Activated B cell treated with CpG ODN at 0.5 μM for 24 hours (primary cell): ENCODE data around the gene KCNIP1. TPM values are rescaled to one million over a fixed set of nuclear protein-coding genes. Genes with fewer than 3 reads are reported as not detected.

ENCODE experiments used
- ATAC-seq: fragments of 200-7000 bp; cut with Tn5 transposase; one replicate; pipeline ENCODE4 v1.10.0; 2021; ENCODE audit warnings: low read depth, mild to moderate bottlenecking, moderate library complexity
- CTCF ChIA-PET: fragments of 350-600 bp; sonication (Branson Sonifier 250); formaldehyde crosslinking; loops from one replicate; lab custom pipeline; 2021; ENCODE audit warnings: antibody characterized with exemption; lab: Charles Lee
- POLR2A ChIA-PET: fragments of 350-600 bp; sonication (Branson Sonifier 250); formaldehyde crosslinking; loops from one replicate; lab custom pipeline; 2021; ENCODE audit warnings: antibody characterized with exemption; lab: Charles Lee
- DNase-seq: peaks from one replicate; pipeline ENCODE4 v3.0.0; 2022
- H3K27ac Mint-ChIP-seq: one replicate; pipeline ENCODE4 v1.8.0; 2020; ENCODE audit warnings: mixed read lengths
- H3K27me3 Mint-ChIP-seq: one replicate; pipeline ENCODE4 v1.8.0; 2021; ENCODE audit warnings: mixed read lengths
- H3K36me3 Mint-ChIP-seq: one replicate; pipeline ENCODE4 v1.8.0; 2021; ENCODE audit warnings: low read depth, mixed read lengths
- H3K4me1 Mint-ChIP-seq: one replicate; pipeline ENCODE4 v1.8.0; 2021; ENCODE audit warnings: mixed read lengths
- H3K4me3 Mint-ChIP-seq: one replicate; pipeline ENCODE4 v1.8.0; 2020; ENCODE audit warnings: mild to moderate bottlenecking, mixed read lengths
- H3K9me3 Mint-ChIP-seq: one replicate; pipeline ENCODE4 v1.8.0; 2020; ENCODE audit warnings: mixed read lengths
- intact Hi-C: fragments of 100-400 bp; cut with micrococcal nuclease; formaldehyde crosslinking; loops from one replicate; pipeline ENCODE4 v1.15.1; 2024
- total RNA-seq: library from RNA; stranded (reverse); gene quantifications from 2 replicates; pipeline ENCODE4 v1.2.3, GENCODE V29; 2022
- TF ChIP-seq, protein P1 (sequence below): fragments of 200-600 bp; IDR thresholded peaks from one replicate; pipeline ENCODE4 v1.8.0; 2022; ENCODE audit warnings: antibody characterized with exemption, mild to moderate bottlenecking

The KCNIP1 gene
- total RNA-seq = not detected in 2 replicates

DNA sequence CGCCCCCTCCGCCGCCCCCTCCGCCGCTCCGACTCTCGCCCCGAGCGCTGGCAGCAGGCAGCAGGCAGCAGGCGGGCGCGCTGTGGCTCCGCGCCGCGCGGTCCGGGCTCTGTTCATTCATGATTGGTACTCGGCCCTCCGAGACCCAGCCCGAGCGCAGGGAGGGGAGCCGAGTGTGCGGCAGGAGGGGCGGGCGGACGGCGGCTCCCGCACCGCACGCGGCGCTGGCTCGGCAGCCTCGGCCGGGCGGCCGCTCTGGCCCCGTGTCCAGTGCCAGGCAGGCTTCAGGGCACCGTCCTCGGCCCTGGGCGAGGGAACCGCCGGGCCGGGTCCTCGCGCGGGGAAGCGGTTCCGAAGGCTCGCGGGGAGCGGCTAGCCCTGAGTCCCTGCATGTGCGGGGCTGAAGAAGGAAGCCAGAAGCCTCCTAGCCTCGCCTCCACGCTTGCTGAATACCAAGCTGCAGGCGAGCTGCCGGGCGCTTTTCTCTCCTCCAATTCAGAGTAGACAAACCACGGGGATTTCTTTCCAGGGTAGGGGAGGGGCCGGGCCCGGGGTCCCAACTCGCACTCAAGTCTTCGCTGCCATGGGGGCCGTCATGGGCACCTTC lies at the start of gene KCNIP1:
Gene KCNIP1 (plus strand): TSS at position 31 of the 607 bp plus-strand sequence.
- intact Hi-C loops = no loop called here
- Mint-ChIP-seq H3K36me3 (no peaks in the 10 kb centered on the region), H3K9me3 (peaks cover 8% of the 10 kb centered on the region), H3K4me3 (no peak within 1 kb of the TSS), H3K27me3 (peaks cover 49% of the 10 kb centered on the region), H3K4me1 (no peaks in the 10 kb centered on the region), H3K27ac (no peak within 1 kb of the TSS)
- ChIA-PET CTCF (no interaction called here), POLR2A (no interaction called here)
- no peak for DNase-seq
- TF ChIP-seq, protein P1, sequence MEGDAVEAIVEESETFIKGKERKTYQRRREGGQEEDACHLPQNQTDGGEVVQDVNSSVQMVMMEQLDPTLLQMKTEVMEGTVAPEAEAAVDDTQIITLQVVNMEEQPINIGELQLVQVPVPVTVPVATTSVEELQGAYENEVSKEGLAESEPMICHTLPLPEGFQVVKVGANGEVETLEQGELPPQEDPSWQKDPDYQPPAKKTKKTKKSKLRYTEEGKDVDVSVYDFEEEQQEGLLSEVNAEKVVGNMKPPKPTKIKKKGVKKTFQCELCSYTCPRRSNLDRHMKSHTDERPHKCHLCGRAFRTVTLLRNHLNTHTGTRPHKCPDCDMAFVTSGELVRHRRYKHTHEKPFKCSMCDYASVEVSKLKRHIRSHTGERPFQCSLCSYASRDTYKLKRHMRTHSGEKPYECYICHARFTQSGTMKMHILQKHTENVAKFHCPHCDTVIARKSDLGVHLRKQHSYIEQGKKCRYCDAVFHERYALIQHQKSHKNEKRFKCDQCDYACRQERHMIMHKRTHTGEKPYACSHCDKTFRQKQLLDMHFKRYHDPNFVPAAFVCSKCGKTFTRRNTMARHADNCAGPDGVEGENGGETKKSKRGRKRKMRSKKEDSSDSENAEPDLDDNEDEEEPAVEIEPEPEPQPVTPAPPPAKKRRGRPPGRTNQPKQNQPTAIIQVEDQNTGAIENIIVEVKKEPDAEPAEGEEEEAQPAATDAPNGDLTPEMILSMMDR = no peak
- ATAC-seq = no peak

DNA sequence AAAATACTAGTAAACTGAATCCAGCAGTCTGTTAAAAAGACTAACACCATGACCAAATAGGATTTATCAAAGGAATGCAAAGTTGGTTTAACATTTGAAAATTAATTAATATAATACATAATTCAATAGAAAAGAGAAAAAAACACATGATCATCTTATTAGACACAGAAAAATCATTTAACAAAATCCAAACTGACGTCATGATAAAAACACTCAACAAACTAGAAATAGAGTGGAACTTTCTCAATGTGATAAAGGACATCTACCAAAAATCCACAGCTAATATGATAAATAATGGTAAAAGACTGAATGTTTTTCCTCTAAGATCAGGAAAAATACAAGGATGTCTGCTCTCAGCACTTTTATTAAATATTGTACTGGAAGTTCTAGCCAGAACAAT lies 40.4 kb upstream of the KCNIP1 start:
- peaks cover 6% of the 10 kb centered on the region for H3K27me3 Mint-ChIP-seq
- H3K9me3 Mint-ChIP-seq = peaks cover 9% of the 10 kb centered on the region
- CTCF ChIA-PET = no interaction called here
- intact Hi-C loops = no loop called here
- no peaks in the 10 kb centered on the region for H3K4me1 Mint-ChIP-seq
- POLR2A ChIA-PET = no interaction called here
- no peak overlapping the region for H3K4me3 Mint-ChIP-seq
- DNase-seq = no peak
- no peaks in the 10 kb centered on the region for H3K36me3 Mint-ChIP-seq
- H3K27ac Mint-ChIP-seq = no peak overlapping the region
- TF ChIP-seq, protein P1 = no peak
- no peak for ATAC-seq

DNA sequence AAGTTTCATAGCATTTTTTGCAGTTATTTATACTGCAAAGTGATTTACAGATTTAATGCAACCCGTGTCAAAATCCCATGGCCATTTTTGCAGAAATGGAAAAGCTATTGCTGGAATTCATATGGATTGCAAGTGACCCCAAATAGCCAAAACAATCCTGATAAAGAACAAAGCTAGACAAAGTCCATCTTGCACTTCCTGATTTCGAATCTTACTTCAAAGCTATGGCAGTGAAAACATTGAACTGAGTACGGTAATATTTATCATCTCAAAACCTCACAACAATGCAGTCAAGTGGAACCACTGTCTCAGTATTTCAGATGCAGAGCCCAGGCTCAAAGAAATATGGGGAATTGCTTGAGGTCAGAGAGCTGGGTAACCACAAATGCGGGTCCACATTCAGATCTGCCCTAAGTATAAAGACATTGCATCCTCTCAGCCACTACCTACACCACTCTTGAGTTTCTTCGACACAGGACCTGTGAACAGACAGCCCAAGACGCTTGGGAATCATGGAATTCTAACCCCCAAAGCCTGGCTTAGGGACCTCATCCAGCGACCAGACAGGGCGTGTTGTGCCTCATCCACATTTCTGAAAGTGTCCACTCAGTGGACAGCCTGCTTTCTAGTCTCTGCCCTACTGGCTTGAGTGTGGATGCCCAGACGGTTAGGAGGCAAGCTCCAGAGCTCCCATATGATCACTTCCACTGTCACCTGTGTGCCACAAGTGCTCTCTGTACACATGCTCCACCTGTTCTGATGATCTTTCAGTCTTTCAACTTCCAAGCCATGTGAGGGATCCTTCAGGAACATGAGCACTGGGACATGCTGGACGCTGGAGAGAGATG lies 39.3 kb upstream of the KCNIP1 start:
- Mint-ChIP-seq H3K9me3 (peaks cover 7% of the 10 kb centered on the region), H3K4me3 (no peak overlapping the region), H3K27me3 (peaks cover 6% of the 10 kb centered on the region), H3K27ac (no peak overlapping the region), H3K4me1 (no peaks in the 10 kb centered on the region), H3K36me3 (no peaks in the 10 kb centered on the region)
- ATAC-seq (no peak), DNase-seq (no peak)
- TF ChIP-seq, protein P1 = no peak
- ChIA-PET POLR2A (no interaction called here), CTCF (no interaction called here)
- intact Hi-C loops = no loop called here

DNA sequence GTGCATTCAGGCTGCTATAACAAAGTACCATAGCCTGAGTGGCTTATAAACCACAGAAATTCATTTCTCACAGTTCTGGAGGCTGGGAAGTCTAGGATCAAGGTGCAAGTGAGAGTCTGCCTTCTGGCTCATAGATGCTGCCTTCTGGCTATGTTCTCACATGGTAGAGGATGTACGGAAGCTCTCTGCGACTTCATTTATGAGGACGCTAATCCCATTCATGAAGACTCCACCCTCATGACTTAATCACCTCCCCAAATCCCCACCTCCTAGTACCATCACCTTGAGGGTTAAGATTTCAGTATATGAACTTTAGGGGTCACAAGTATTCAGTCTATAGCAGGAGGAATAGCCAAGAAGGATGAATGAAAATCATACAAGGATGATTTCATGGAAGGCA lies 37.3 kb upstream of the KCNIP1 start:
- H3K36me3 Mint-ChIP-seq = no peaks in the 10 kb centered on the region
- TF ChIP-seq, protein P1 = no peak
- intact Hi-C loops = no loop called here
- H3K27me3 Mint-ChIP-seq = peaks cover 4% of the 10 kb centered on the region
- no peaks in the 10 kb centered on the region for H3K4me1 Mint-ChIP-seq
- ATAC-seq = no peak
- no peaks in the 10 kb centered on the region for H3K9me3 Mint-ChIP-seq
- POLR2A ChIA-PET = no interaction called here
- H3K4me3 Mint-ChIP-seq = no peak overlapping the region
- CTCF ChIA-PET = no interaction called here
- no peak for DNase-seq
- H3K27ac Mint-ChIP-seq = no peak overlapping the region

DNA sequence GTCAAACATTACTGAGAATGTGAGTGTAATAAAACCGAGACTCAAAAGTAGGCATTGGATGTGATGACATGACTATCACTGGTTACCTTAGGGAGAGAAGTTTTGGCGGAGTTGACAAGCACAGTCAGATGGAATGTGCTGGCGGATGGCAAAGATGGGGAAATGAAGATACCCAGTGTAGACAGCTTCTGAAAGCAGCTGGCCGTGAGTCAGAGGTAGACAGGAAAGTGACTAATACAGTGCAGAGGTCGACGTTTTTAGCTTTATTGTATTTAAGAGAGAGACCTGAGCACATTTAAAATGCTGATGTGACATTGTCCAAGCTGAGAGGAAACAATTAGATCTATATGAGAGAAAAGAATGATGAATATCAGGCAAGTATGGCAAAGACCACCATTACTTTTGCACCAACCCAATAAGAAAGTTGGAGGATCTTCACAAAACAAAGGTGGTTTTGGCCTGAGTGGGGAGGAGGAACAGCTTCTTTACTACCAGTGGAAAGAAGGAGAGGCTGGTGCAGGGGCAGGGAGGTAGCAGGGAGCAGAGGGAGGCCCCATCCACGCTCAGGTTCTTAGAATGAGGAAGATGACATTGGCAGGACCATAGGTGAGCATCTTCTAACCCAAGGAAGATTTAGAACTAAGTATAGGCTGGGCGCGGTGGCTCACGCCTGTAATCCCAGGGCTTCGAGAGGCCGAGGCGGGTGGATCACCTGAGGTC lies 36.7 kb upstream of the KCNIP1 start:
- ChIA-PET CTCF (no interaction called here), POLR2A (no interaction called here)
- no peak overlapping the region for H3K4me3 Mint-ChIP-seq
- ATAC-seq (no peak), DNase-seq (no peak)
- no peaks in the 10 kb centered on the region for H3K36me3 Mint-ChIP-seq
- H3K4me1 Mint-ChIP-seq = no peaks in the 10 kb centered on the region
- TF ChIP-seq, protein P1 = no peak
- H3K27me3 Mint-ChIP-seq = no peaks in the 10 kb centered on the region
- no peaks in the 10 kb centered on the region for H3K9me3 Mint-ChIP-seq
- intact Hi-C loops = no loop called here
- H3K27ac Mint-ChIP-seq = no peak overlapping the region
